ENCODE measurements around the gene PTPN18.

DNA sequence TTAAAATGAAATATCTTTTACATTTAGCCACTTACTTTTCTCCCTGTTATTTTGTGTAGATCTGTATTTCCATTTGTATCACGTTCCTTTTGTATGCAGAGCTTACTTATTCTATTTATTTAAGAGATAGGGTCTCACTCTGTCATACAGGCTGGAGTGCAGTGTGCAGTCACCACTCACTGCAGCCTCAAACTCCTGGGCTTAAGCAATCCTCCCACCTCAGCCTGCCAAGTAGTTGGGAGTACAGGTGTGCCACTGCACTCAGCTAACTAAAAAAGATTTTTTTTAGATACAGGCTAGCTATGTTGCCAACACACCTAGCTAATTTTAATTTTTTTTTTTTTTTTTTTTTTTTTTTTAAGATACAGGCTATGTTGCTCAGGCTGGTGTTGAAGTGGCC, 10.9 kb downstream of the PTPN18 start:
- TF ChIP-seq, protein P1, sequence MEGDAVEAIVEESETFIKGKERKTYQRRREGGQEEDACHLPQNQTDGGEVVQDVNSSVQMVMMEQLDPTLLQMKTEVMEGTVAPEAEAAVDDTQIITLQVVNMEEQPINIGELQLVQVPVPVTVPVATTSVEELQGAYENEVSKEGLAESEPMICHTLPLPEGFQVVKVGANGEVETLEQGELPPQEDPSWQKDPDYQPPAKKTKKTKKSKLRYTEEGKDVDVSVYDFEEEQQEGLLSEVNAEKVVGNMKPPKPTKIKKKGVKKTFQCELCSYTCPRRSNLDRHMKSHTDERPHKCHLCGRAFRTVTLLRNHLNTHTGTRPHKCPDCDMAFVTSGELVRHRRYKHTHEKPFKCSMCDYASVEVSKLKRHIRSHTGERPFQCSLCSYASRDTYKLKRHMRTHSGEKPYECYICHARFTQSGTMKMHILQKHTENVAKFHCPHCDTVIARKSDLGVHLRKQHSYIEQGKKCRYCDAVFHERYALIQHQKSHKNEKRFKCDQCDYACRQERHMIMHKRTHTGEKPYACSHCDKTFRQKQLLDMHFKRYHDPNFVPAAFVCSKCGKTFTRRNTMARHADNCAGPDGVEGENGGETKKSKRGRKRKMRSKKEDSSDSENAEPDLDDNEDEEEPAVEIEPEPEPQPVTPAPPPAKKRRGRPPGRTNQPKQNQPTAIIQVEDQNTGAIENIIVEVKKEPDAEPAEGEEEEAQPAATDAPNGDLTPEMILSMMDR (IDR thresholded peaks at IDR 0.05): no peak
- TF ChIP-seq, protein P2, sequence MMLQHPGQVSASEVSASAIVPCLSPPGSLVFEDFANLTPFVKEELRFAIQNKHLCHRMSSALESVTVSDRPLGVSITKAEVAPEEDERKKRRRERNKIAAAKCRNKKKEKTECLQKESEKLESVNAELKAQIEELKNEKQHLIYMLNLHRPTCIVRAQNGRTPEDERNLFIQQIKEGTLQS (CRISPR knock-in tag; conservative IDR thresholded peaks at IDR 0.05): no peak
